GM10266 (cell line): ENCODE results near the gene ANO7.

Source experiments
- DNase-seq: peaks from one replicate; pipeline ENCODE4 v3.0.0; 2012; ENCODE audit errors: extremely low spot score
- CTCF ChIP-seq: IDR thresholded peaks from 2 replicates; pipeline ENCODE4 v1.5.1; 2012; ENCODE audit warnings: mild to moderate bottlenecking, low read depth; ENCODE audit not compliant: control insufficient read depth, insufficient read depth; ENCODE audit errors: missing control alignments

Gene ANO7

GRCh38 chr2:241227594-241227993 is 39.1 kb downstream of the ANO7 start:
- no peak for TF ChIP-seq CTCF
- no peak for DNase-seq

- TF ChIP-seq CTCF: no peak
- DNase-seq: no peak
Observed at GRCh38 chr2:241228081-241228859, 39.8 kb downstream of the ANO7 start.

- no peak for DNase-seq
- TF ChIP-seq CTCF: no peak
Observed at GRCh38 chr2:241228860-241229516, 40.5 kb downstream of the ANO7 start.

GRCh38 chr2:241229563-241230401 is 41.3 kb downstream of the ANO7 start:
- TF ChIP-seq CTCF: no peak

GRCh38 chr2:241230435-241230834 is 42.0 kb downstream of the ANO7 start:
- DNase-seq: no peak
- no peak for TF ChIP-seq CTCF

More at GRCh38 chr2:241229563-241230401, 41.3 kb downstream of the ANO7 start:
- DNase-seq: no peak

- no peak for TF ChIP-seq CTCF
Observed at GRCh38 chr2:241232736-241233575, 44.5 kb downstream of the ANO7 start.

More at GRCh38 chr2:241232736-241233575, 44.5 kb downstream of the ANO7 start:
- no peak for DNase-seq
